ENCODE results near the gene KDM2B. TPM values are rescaled to one million over a fixed set of nuclear protein-coding genes. Genes with fewer than 3 reads are reported as not detected.

Gene KDM2B
- total and polyA plus RNA-seq, 2 experiments from 2014 or later, result 59.4 to 161 TPM

DNA sequence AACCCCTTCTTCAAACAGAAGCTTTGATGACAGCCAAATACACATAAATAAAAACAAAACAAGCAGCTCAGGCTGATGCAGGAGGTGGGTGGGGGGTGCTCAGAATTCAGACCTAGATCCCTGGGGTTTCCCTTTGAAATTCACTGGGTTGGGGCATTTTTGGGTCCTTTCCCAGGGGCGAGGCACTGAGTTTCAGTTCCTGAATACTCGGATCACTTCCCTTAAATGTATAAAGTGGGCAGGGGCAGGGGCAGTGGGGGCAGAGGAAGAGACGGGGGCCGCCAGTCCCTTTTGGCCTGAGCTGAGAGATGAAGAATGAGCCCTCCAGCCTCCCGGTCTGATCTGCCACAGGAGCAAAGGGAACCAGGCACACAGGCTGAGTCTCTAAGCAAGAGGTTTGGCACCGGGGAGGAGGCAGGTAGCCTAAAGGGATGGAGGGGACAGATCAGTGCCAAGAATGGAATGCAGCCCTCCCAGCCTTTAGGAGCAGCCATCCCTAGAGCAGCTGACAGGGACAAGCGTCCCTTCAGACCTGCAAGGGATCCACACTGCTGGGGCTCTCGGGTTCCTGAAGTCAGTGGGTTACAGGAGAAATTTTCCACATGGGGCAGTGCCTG, 20.3 kb downstream of the KDM2B start:
- Histone ChIP-seq H3K27ac (ENCODE audit: low read depth) (0 out of 2 replicates have a peak overlapping the region, but pooled peaks have one; percentile 63), H2AFZ (no peak overlapping the region), H3K4me1 (ENCODE audit: insufficient read depth) (peaks cover 6% of the 10 kb centered on the region; the same call in 1 of the 2 replicates), H4K20me1 (replicated peaks; ENCODE audit: insufficient read depth) (peaks cover 35% of the 10 kb centered on the region), H3K9me2 (ENCODE audit: insufficient read depth) (no peaks in the 10 kb centered on the region), H3K79me2 (replicated peaks; ENCODE audit: insufficient read depth) (peaks cover 95% of the 10 kb centered on the region), H3K4me3 (no peak overlapping the region), H3K36me3 (ENCODE audit: insufficient read depth) (peaks cover 7% of the 10 kb centered on the region), H3K4me2 (no peak overlapping the region), H3K27me3 (ENCODE audit: insufficient read depth) (no peaks in the 10 kb centered on the region), H3F3A (replicated peaks; ENCODE audit: low read depth) (peaks cover 20% of the 10 kb centered on the region; the same call in 1 of the 2 replicates)
- Mint-ChIP-seq H3K4me1 (peaks cover 22% of the 10 kb centered on the region), H3K4me3 (no peak overlapping the region), H3K27me3 (ENCODE audit: insufficient read depth, low read depth, poor library complexity) (peaks cover 6% of the 10 kb centered on the region), H3K9me3 (no peaks in the 10 kb centered on the region), H3K36me3 (ENCODE audit: low read depth) (peaks cover 72% of the 10 kb centered on the region), H3K27ac (no peak overlapping the region; the same call in none of the 2 replicates)
- DNase-seq (ENCODE audit: low spot score) (no peak), ATAC-seq (peak; percentile 14; the same call in 1 of the 3 replicates)
- TF ChIP-seq EZH2 (IDR thresholded peaks at IDR 0.05; ENCODE audit: low read depth, unreplicated experiment) (no peak), JUNB (IDR thresholded peaks at IDR 0.05; ENCODE audit: unreplicated experiment) (no peak), ZNF114 (CRISPR knock-in tag; IDR thresholded peaks at IDR 0.05) (no peak), STAT1 (IDR thresholded peaks at IDR 0.05; ENCODE audit: unreplicated experiment) (no peak), CREB1 (CRISPR knock-in tag; IDR thresholded peaks at IDR 0.05; ENCODE audit: low read depth) (no peak), EZH2phosphoT487 (IDR thresholded peaks at IDR 0.05; ENCODE audit: unreplicated experiment) (no peak), NANOG (IDR thresholded peaks at IDR 0.05; ENCODE audit: borderline replicate concordance) (no peak), POLR2AphosphoS5 (IDR thresholded peaks at IDR 0.05; ENCODE audit: low read depth) (no peak)
- TF ChIP-seq, protein P1, sequence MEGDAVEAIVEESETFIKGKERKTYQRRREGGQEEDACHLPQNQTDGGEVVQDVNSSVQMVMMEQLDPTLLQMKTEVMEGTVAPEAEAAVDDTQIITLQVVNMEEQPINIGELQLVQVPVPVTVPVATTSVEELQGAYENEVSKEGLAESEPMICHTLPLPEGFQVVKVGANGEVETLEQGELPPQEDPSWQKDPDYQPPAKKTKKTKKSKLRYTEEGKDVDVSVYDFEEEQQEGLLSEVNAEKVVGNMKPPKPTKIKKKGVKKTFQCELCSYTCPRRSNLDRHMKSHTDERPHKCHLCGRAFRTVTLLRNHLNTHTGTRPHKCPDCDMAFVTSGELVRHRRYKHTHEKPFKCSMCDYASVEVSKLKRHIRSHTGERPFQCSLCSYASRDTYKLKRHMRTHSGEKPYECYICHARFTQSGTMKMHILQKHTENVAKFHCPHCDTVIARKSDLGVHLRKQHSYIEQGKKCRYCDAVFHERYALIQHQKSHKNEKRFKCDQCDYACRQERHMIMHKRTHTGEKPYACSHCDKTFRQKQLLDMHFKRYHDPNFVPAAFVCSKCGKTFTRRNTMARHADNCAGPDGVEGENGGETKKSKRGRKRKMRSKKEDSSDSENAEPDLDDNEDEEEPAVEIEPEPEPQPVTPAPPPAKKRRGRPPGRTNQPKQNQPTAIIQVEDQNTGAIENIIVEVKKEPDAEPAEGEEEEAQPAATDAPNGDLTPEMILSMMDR (conservative IDR thresholded peaks at IDR 0.05; ENCODE audit: low read depth in 2 of 2), result no peak
- TF ChIP-seq, protein P2, sequence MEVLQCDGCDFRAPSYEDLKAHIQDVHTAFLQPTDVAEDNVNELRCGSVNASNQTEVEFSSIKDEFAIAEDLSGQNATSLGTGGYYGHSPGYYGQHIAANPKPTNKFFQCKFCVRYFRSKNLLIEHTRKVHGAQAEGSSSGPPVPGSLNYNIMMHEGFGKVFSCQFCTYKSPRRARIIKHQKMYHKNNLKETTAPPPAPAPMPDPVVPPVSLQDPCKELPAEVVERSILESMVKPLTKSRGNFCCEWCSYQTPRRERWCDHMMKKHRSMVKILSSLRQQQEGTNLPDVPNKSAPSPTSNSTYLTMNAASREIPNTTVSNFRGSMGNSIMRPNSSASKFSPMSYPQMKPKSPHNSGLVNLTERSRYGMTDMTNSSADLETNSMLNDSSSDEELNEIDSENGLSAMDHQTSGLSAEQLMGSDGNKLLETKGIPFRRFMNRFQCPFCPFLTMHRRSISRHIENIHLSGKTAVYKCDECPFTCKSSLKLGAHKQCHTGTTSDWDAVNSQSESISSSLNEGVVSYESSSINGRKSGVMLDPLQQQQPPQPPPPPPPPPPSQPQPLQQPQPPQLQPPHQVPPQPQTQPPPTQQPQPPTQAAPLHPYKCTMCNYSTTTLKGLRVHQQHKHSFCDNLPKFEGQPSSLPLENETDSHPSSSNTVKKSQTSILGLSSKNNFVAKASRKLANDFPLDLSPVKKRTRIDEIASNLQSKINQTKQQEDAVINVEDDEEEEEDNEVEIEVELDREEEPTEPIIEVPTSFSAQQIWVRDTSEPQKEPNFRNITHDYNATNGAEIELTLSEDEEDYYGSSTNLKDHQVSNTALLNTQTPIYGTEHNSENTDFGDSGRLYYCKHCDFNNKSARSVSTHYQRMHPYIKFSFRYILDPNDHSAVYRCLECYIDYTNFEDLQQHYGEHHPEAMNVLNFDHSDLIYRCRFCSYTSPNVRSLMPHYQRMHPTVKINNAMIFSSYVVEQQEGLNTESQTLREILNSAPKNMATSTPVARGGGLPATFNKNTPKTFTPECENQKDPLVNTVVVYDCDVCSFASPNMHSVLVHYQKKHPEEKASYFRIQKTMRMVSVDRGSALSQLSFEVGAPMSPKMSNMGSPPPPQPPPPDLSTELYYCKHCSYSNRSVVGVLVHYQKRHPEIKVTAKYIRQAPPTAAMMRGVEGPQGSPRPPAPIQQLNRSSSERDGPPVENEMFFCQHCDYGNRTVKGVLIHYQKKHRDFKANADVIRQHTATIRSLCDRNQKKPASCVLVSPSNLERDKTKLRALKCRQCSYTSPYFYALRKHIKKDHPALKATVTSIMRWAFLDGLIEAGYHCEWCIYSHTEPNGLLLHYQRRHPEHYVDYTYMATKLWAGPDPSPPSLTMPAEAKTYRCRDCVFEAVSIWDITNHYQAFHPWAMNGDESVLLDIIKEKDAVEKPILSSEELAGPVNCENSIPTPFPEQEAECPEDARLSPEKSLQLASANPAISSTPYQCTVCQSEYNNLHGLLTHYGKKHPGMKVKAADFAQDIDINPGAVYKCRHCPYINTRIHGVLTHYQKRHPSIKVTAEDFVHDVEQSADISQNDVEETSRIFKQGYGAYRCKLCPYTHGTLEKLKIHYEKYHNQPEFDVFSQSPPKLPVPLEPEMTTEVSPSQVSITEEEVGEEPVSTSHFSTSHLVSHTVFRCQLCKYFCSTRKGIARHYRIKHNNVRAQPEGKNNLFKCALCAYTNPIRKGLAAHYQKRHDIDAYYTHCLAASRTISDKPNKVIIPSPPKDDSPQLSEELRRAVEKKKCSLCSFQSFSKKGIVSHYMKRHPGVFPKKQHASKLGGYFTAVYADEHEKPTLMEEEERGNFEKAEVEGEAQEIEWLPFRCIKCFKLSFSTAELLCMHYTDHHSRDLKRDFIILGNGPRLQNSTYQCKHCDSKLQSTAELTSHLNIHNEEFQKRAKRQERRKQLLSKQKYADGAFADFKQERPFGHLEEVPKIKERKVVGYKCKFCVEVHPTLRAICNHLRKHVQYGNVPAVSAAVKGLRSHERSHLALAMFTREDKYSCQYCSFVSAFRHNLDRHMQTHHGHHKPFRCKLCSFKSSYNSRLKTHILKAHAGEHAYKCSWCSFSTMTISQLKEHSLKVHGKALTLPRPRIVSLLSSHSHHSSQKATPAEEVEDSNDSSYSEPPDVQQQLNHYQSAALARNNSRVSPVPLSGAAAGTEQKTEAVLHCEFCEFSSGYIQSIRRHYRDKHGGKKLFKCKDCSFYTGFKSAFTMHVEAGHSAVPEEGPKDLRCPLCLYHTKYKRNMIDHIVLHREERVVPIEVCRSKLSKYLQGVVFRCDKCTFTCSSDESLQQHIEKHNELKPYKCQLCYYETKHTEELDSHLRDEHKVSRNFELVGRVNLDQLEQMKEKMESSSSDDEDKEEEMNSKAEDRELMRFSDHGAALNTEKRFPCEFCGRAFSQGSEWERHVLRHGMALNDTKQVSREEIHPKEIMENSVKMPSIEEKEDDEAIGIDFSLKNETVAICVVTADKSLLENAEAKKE (CRISPR knock-in tag; IDR thresholded peaks at IDR 0.05), result no peak
- TF ChIP-seq, protein P3, sequence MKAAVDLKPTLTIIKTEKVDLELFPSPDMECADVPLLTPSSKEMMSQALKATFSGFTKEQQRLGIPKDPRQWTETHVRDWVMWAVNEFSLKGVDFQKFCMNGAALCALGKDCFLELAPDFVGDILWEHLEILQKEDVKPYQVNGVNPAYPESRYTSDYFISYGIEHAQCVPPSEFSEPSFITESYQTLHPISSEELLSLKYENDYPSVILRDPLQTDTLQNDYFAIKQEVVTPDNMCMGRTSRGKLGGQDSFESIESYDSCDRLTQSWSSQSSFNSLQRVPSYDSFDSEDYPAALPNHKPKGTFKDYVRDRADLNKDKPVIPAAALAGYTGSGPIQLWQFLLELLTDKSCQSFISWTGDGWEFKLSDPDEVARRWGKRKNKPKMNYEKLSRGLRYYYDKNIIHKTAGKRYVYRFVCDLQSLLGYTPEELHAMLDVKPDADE (IDR thresholded peaks at IDR 0.05), result no peak
- TF ChIP-seq, protein P4, sequence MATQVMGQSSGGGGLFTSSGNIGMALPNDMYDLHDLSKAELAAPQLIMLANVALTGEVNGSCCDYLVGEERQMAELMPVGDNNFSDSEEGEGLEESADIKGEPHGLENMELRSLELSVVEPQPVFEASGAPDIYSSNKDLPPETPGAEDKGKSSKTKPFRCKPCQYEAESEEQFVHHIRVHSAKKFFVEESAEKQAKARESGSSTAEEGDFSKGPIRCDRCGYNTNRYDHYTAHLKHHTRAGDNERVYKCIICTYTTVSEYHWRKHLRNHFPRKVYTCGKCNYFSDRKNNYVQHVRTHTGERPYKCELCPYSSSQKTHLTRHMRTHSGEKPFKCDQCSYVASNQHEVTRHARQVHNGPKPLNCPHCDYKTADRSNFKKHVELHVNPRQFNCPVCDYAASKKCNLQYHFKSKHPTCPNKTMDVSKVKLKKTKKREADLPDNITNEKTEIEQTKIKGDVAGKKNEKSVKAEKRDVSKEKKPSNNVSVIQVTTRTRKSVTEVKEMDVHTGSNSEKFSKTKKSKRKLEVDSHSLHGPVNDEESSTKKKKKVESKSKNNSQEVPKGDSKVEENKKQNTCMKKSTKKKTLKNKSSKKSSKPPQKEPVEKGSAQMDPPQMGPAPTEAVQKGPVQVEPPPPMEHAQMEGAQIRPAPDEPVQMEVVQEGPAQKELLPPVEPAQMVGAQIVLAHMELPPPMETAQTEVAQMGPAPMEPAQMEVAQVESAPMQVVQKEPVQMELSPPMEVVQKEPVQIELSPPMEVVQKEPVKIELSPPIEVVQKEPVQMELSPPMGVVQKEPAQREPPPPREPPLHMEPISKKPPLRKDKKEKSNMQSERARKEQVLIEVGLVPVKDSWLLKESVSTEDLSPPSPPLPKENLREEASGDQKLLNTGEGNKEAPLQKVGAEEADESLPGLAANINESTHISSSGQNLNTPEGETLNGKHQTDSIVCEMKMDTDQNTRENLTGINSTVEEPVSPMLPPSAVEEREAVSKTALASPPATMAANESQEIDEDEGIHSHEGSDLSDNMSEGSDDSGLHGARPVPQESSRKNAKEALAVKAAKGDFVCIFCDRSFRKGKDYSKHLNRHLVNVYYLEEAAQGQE (IDR thresholded peaks at IDR 0.05; ENCODE audit: unreplicated experiment), result no peak

All from GM23338 (cell line).